ENCODE data around the gene LSM7. TPM values are rescaled to one million over a fixed set of nuclear protein-coding genes. Genes with fewer than 3 reads are reported as not detected.

Gene LSM7
- total and polyA plus RNA-seq, 2 experiments from 2014 or later: 299 to 409 TPM

- TF ChIP-seq JUNB (IDR thresholded peaks at IDR 0.05; ENCODE audit: unreplicated experiment) (no peak), CREB1 (CRISPR knock-in tag; IDR thresholded peaks at IDR 0.05; ENCODE audit: low read depth) (no peak), CTCF (conservative IDR thresholded peaks at IDR 0.05; ENCODE audit: low read depth in 2 of 2) (no peak), ZNF331 (CRISPR knock-in tag; IDR thresholded peaks at IDR 0.05; ENCODE audit: low read depth) (no peak), ETS1 (IDR thresholded peaks at IDR 0.05) (no peak), EZH2phosphoT487 (IDR thresholded peaks at IDR 0.05; ENCODE audit: unreplicated experiment) (no peak), EZH2 (IDR thresholded peaks at IDR 0.05; ENCODE audit: low read depth, unreplicated experiment) (no peak), ZNF462 (CRISPR knock-in tag; IDR thresholded peaks at IDR 0.05) (no peak), REST (IDR thresholded peaks at IDR 0.05; ENCODE audit: unreplicated experiment) (no peak)
Measured at GRCh38 chr19:2335848-2336247, 7.5 kb upstream of the LSM7 start.

More at GRCh38 chr19:2335848-2336247, 7.5 kb upstream of the LSM7 start:
- peaks cover 9% of the 10 kb centered on the region for H4K20me1 ChIP-seq (replicated peaks; ENCODE audit: insufficient read depth)
- no peak overlapping the region for H3K4me2 ChIP-seq
- no peaks in the 10 kb centered on the region for H3K36me3 ChIP-seq (ENCODE audit: insufficient read depth)
- no peak overlapping the region for H3K4me3 Mint-ChIP-seq
- DNase-seq (ENCODE audit: low spot score) (no peak), ATAC-seq (no peak)
- H3K36me3 Mint-ChIP-seq (ENCODE audit: low read depth): peaks cover 24% of the 10 kb centered on the region
- 0 out of 2 replicates have a peak overlapping the region, but pooled peaks have one; percentile 39 for H3K27ac ChIP-seq (ENCODE audit: low read depth)
- no peak overlapping the region for H2AFZ ChIP-seq
- H3K9me2 ChIP-seq (ENCODE audit: insufficient read depth): no peaks in the 10 kb centered on the region; the same call in 1 of the 2 replicates
- peaks cover 14% of the 10 kb centered on the region for H3K27me3 Mint-ChIP-seq (ENCODE audit: insufficient read depth, low read depth, poor library complexity)
- peaks cover 40% of the 10 kb centered on the region for H3K79me2 ChIP-seq (replicated peaks; ENCODE audit: insufficient read depth)
- peaks cover 10% of the 10 kb centered on the region for H3K4me1 ChIP-seq (ENCODE audit: insufficient read depth)
- peaks cover 13% of the 10 kb centered on the region for H3K9me3 Mint-ChIP-seq
- H3K4me1 Mint-ChIP-seq: peaks cover 26% of the 10 kb centered on the region
- no peak overlapping the region for H3K4me3 ChIP-seq
- H3K27me3 ChIP-seq (ENCODE audit: insufficient read depth): no peaks in the 10 kb centered on the region
- peaks cover 24% of the 10 kb centered on the region for H3F3A ChIP-seq (replicated peaks; ENCODE audit: low read depth)
- H3K27ac Mint-ChIP-seq: no peak overlapping the region; the same call in 1 of the 2 replicates

Measured in GM23338 (cell line).